ENCODE data around the gene FXYD6. TPM values are rescaled to one million over a fixed set of nuclear protein-coding genes. Genes with fewer than 3 reads are reported as not detected.

FXYD6 gene
- total and polyA plus RNA-seq, 2 donors from 2014 or later = 57.8 to 62.7 TPM

DNA sequence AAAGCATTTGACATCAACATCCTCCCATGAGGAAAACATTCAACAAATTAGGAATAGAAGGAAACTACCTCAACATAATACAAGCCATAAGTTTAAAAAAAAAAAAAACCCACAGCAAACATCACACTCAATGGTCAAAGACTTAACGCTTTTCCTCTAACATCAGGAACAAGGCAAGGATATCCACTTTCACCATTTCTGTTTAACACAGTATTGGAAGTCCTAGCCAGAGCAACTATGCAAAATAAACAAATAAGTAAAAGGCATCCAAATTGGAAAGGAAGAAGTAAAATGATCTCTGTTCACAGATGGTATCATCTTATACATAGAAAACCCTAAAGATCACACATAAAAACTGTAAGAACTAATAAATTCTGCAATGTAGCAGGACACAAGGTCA is 13.1 kb downstream of the FXYD6 start:
- intact Hi-C loops (cut with DNase I) = no loop called here
- Histone ChIP-seq H3K4me1 (ENCODE audit: control insufficient read depth in 2 of 3, insufficient read depth in 2 of 3, low read depth in 1 of 3, low read length in 3 of 3) (peaks cover 0 to 16% (median 0%) of the 10 kb centered on the region in 3 donors), H3K9me3 (ENCODE audit: control insufficient read depth in 2 of 3, insufficient read depth in 1 of 3, low read length in 3 of 3) (no peaks in the 10 kb centered on the region), H3K27ac (ENCODE audit: low read depth in 2 of 2, low read length in 2 of 2) (no peak overlapping the region), H3K9ac (ENCODE audit: low read length in 3 of 3) (no peak overlapping the region), H3K27me3 (ENCODE audit: control insufficient read depth, insufficient read depth, low read length) (no peaks in the 10 kb centered on the region), H3K36me3 (ENCODE audit: control insufficient read depth in 2 of 3, insufficient read depth in 3 of 3, low read length in 3 of 3) (no peaks in the 10 kb centered on the region), H3K4me3 (ENCODE audit: low read length in 3 of 3) (no peak overlapping the region)
- no peak for DNase-seq
- FAIRE-seq = no peak
- TF ChIP-seq, protein P1, sequence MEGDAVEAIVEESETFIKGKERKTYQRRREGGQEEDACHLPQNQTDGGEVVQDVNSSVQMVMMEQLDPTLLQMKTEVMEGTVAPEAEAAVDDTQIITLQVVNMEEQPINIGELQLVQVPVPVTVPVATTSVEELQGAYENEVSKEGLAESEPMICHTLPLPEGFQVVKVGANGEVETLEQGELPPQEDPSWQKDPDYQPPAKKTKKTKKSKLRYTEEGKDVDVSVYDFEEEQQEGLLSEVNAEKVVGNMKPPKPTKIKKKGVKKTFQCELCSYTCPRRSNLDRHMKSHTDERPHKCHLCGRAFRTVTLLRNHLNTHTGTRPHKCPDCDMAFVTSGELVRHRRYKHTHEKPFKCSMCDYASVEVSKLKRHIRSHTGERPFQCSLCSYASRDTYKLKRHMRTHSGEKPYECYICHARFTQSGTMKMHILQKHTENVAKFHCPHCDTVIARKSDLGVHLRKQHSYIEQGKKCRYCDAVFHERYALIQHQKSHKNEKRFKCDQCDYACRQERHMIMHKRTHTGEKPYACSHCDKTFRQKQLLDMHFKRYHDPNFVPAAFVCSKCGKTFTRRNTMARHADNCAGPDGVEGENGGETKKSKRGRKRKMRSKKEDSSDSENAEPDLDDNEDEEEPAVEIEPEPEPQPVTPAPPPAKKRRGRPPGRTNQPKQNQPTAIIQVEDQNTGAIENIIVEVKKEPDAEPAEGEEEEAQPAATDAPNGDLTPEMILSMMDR (IDR thresholded peaks at IDR 0.05; ENCODE audit: borderline replicate concordance, extremely low read depth, insufficient read depth) = no peak

DNA sequence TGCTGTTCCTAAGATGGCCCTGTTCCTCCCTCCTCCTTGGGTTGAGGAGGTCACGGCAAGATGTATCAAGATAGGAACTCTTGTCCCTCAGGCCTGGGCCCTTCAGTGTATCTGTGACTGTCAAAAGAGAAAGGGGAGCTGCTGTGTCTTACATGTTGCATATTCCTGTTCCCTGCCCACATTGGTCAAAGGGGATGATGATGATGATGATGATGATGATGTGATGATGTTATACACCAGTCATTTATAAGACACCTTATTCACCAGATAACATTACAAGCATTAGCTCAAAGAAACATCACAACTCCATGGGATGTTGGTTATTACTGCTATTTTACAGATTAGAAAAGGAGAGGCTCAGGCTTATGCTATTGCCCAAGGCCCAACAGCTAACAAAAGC is 13.7 kb downstream of the FXYD6 start:
- TF ChIP-seq, protein P1 (IDR thresholded peaks at IDR 0.05; ENCODE audit: borderline replicate concordance, extremely low read depth, insufficient read depth) = no peak
- DNase-seq = no peak
- H3K4me3 ChIP-seq (ENCODE audit: low read length in 3 of 3) = no peak overlapping the region
- no peak overlapping the region for H3K9ac ChIP-seq (ENCODE audit: low read length in 3 of 3)
- no peaks in the 10 kb centered on the region for H3K9me3 ChIP-seq (ENCODE audit: control insufficient read depth in 2 of 3, insufficient read depth in 1 of 3, low read length in 3 of 3)
- H3K4me1 ChIP-seq (ENCODE audit: control insufficient read depth in 2 of 3, insufficient read depth in 2 of 3, low read depth in 1 of 3, low read length in 3 of 3) = peaks cover 0 to 16% (median 0%) of the 10 kb centered on the region in 3 donors
- intact Hi-C loops (cut with DNase I) = no loop called here
- no peaks in the 10 kb centered on the region for H3K27me3 ChIP-seq (ENCODE audit: control insufficient read depth, insufficient read depth, low read length)
- H3K36me3 ChIP-seq (ENCODE audit: control insufficient read depth in 2 of 3, insufficient read depth in 3 of 3, low read length in 3 of 3) = no peaks in the 10 kb centered on the region
- no peak for FAIRE-seq
- H3K27ac ChIP-seq (ENCODE audit: low read depth in 2 of 2, low read length in 2 of 2) = peak overlapping the region in 1 of 2 donors; percentile 45

DNA sequence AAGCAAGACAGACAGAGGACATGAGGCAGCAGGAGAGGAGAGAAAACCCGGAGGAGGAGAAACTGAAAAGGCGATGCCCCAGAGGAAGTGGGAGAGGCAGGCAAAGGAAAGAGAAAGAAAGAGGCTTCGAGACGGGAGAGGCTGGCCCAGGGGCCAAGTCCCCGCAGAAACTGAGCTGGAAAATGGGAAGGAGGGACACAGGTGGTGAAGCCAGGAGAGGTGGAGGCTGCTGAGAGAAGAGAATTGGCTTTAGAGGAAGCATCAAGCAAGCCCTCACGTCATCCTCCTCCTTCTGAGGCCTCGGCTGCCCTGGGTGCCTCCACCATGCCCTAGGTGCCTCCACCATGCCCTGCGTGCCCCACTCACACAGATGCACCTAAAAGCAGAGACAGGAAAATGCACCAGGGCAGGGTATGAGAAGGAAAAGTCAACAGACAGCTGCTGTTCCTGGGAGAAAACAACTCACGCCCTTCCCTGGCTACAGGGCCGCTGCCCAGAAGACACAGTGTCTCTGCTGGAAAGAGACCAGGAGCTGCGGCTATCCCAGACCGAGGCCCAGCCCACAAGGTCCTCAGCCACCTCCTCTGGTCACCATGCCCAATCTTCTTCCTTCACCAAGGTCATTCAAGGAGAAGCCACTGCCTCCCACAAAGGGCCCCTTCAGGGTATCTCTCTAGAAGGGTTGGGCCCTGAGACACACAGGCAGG is 14.3 kb downstream of the FXYD6 start:
- intact Hi-C loops (cut with DNase I) = no loop called here
- H3K27ac ChIP-seq (ENCODE audit: low read depth in 2 of 2, low read length in 2 of 2) = peak overlapping the region; percentile 45 to 68
- FAIRE-seq (no peak), DNase-seq (peak in 2 of 5 donors; percentile 46 to 71)
- TF ChIP-seq, protein P1 (IDR thresholded peaks at IDR 0.05; ENCODE audit: borderline replicate concordance, extremely low read depth, insufficient read depth) = no peak
- no peak overlapping the region for H3K4me3 ChIP-seq (ENCODE audit: low read length in 3 of 3)
- no peak overlapping the region for H3K9ac ChIP-seq (ENCODE audit: low read length in 3 of 3)
- no peaks in the 10 kb centered on the region for H3K27me3 ChIP-seq (ENCODE audit: control insufficient read depth, insufficient read depth, low read length)
- H3K36me3 ChIP-seq (ENCODE audit: control insufficient read depth in 2 of 3, insufficient read depth in 3 of 3, low read length in 3 of 3) = no peaks in the 10 kb centered on the region
- peaks cover 0 to 16% (median 0%) of the 10 kb centered on the region in 3 donors for H3K4me1 ChIP-seq (ENCODE audit: control insufficient read depth in 2 of 3, insufficient read depth in 2 of 3, low read depth in 1 of 3, low read length in 3 of 3)
- no peaks in the 10 kb centered on the region for H3K9me3 ChIP-seq (ENCODE audit: control insufficient read depth in 2 of 3, insufficient read depth in 1 of 3, low read length in 3 of 3)
